PC-9 (cell line): Measurements from ENCODE around the gene CAB39L. TPM values are rescaled to one million over a fixed set of nuclear protein-coding genes. Genes with fewer than 3 reads are reported as not detected.

Experiments used
- BruUV-seq: library from RNA; stranded (reverse); fragments of 400-500 nt; replicated peaks from 2 replicates; lab custom pipeline; 2021; lab: Mats Ljungman, UMichigan
- CTCF ChIA-PET: fragments of 300-600 bp; sonication (Branson Sonifier 250); formaldehyde crosslinking; loops from one replicate; lab custom pipeline; 2022; ENCODE audit warnings: antibody characterized with exemption; lab: Charles Lee
- POLR2A ChIA-PET: fragments of 300-600 bp; sonication (Branson Sonifier 250); formaldehyde crosslinking; loops from one replicate; lab custom pipeline; 2022; ENCODE audit warnings: antibody characterized with exemption; ENCODE audit not compliant: unreplicated experiment; lab: Charles Lee
- DNase-seq, 2 experiments: peaks; one replicate each; pipeline versions ENCODE4 v3.0.0 to v3.0.0-alpha.2; 2015 to 2022; ENCODE audit warnings: mixed read lengths in 1 of 2
- H2AFZ ChIP-seq: fragments of 200-600 bp; sonication (generic); 2 replicates; pipeline ENCODE4 v1.8.1; 2017; ENCODE audit warnings: antibody characterized with exemption
- H3F3A ChIP-seq: fragments of 200-600 bp; sonication (generic); 2 replicates; pipeline ENCODE4 v1.8.1; 2017; ENCODE audit warnings: antibody characterized with exemption, mild to moderate bottlenecking, low read depth; ENCODE audit not compliant: insufficient read depth
- H3K27ac ChIP-seq: fragments of 200-600 bp; sonication (generic); 2 replicates; pipeline ENCODE4 v1.6.1; 2016; ENCODE audit warnings: mixed run types
- H3K27me3 ChIP-seq: fragments of 200-600 bp; sonication (generic); 2 replicates; pipeline ENCODE4 v1.6.1; 2016; ENCODE audit warnings: low read depth, mixed run types; ENCODE audit not compliant: insufficient read depth
- H3K36me3 ChIP-seq: fragments of 200-600 bp; sonication (generic); 2 replicates; pipeline ENCODE4 v1.6.1; 2016; ENCODE audit warnings: low read depth, mixed run types
- H3K4me1 ChIP-seq: fragments of 200-600 bp; sonication (generic); replicated peaks from 2 replicates; pipeline ENCODE4 v1.6.1; 2016; ENCODE audit warnings: mixed run types; ENCODE audit not compliant: insufficient read depth
- H3K4me2 ChIP-seq: fragments of 200-600 bp; sonication (generic); 2 replicates; pipeline ENCODE4 v1.6.1; 2017; ENCODE audit warnings: mixed run types
- H3K4me3 ChIP-seq: fragments of 200-600 bp; sonication (generic); 2 replicates; pipeline ENCODE4 v1.6.1; 2016; ENCODE audit warnings: mixed run types
- H3K79me2 ChIP-seq: fragments of 200-600 bp; sonication (generic); 2 replicates; pipeline ENCODE4 v1.6.1; 2017; ENCODE audit warnings: low read depth, mixed run types
- H3K9me2 ChIP-seq: fragments of 200-600 bp; sonication (generic); 2 replicates; pipeline ENCODE4 v1.8.1; 2017; ENCODE audit warnings: mild to moderate bottlenecking; ENCODE audit not compliant: insufficient read depth
- H3K9me3 ChIP-seq: fragments of 200-600 bp; sonication (generic); 2 replicates; pipeline ENCODE4 v1.8.1; 2016; ENCODE audit warnings: low read depth; ENCODE audit not compliant: insufficient read depth
- H4K20me1 ChIP-seq: fragments of 200-600 bp; sonication (generic); 2 replicates; pipeline ENCODE4 v1.8.1; 2017; ENCODE audit not compliant: insufficient read depth
- EZH2 ChIP-seq: fragments of 200-600 bp; sonication (generic); IDR thresholded peaks from 2 replicates; pipeline ENCODE4 v1.8.0; 2017; ENCODE audit warnings: antibody characterized with exemption, low read depth
- intact Hi-C: fragments of 100-400 bp; cut with micrococcal nuclease; formaldehyde crosslinking; loops from one replicate; pipeline ENCODE4 v1.10.0; 2022; ENCODE audit not compliant: unreplicated experiment
- total RNA-seq: library from RNA; stranded (reverse); gene quantifications from 2 replicates; pipeline ENCODE4 v1.2.3, GENCODE V29; 2021
- TF ChIP-seq, protein P1 (sequence below): fragments of 200-600 bp; sonication (generic); conservative IDR thresholded peaks from 2 replicates; pipeline ENCODE4 v1.6.1; 2017; ENCODE audit warnings: mixed run types, antibody characterized with exemption, mild to moderate bottlenecking, moderate library complexity

CAB39L gene
- total RNA-seq, 1 experiment from 2014 or later, result 10.7 TPM

DNA sequence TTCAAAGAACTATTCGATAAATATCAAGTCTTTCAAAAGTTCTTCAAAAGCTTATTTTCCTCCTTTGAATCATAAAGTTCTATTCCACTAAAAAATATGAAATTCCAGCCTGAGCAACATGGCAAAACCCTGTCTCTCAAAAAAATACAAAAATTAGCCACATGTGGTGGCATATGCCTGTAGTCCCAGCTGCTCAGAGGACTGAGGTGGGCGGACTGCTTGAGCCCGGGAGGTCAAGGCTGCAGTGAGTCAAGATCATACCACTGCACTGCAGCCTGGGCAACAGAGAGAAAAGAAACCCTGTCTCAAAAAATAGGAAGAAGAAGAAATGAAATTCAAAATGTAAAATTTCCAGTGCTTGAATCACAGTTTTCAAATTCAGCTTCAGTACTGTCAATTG lies 24.6 kb downstream of the CAB39L start:
- Histone ChIP-seq H3F3A (no peaks in the 10 kb centered on the region), H3K9me3 (no peaks in the 10 kb centered on the region), H3K79me2 (no peaks in the 10 kb centered on the region), H3K4me1 (no peaks in the 10 kb centered on the region), H4K20me1 (no peaks in the 10 kb centered on the region), H3K36me3 (no peaks in the 10 kb centered on the region), H3K27ac (no peak overlapping the region), H3K4me2 (no peak overlapping the region), H3K4me3 (no peak overlapping the region), H2AFZ (no peak overlapping the region), H3K27me3 (no peaks in the 10 kb centered on the region), H3K9me2 (no peaks in the 10 kb centered on the region)
- BruUV-seq, result no TSS peak
- POLR2A ChIA-PET, result no interaction called here
- intact Hi-C loops, result no loop called here
- no peak for DNase-seq
- TF ChIP-seq, protein P1, sequence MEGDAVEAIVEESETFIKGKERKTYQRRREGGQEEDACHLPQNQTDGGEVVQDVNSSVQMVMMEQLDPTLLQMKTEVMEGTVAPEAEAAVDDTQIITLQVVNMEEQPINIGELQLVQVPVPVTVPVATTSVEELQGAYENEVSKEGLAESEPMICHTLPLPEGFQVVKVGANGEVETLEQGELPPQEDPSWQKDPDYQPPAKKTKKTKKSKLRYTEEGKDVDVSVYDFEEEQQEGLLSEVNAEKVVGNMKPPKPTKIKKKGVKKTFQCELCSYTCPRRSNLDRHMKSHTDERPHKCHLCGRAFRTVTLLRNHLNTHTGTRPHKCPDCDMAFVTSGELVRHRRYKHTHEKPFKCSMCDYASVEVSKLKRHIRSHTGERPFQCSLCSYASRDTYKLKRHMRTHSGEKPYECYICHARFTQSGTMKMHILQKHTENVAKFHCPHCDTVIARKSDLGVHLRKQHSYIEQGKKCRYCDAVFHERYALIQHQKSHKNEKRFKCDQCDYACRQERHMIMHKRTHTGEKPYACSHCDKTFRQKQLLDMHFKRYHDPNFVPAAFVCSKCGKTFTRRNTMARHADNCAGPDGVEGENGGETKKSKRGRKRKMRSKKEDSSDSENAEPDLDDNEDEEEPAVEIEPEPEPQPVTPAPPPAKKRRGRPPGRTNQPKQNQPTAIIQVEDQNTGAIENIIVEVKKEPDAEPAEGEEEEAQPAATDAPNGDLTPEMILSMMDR, result no peak
- no peak for TF ChIP-seq EZH2
- CTCF ChIA-PET, result no interaction called here

DNA sequence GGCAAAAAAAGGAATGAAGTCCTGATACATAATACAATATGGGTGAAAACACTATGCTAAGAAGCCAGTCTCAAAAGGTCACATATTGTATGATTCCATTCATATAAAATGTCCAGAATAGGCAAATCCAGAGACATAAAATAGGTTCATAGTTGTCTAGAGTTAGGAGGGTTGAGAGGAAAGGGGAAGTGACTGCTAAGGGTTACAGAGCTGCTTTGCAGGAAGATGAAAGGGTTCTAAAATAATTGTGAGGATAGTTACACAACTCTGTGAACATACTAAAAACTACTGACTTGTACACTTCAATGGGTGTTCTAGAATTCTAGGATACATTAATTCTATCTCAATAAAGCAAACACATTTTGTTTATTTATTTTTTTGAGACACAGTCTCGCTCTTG lies 25.7 kb downstream of the CAB39L start:
- Histone ChIP-seq H3K36me3 (no peaks in the 10 kb centered on the region), H4K20me1 (no peaks in the 10 kb centered on the region), H3K9me2 (no peaks in the 10 kb centered on the region), H3K4me3 (no peak overlapping the region), H2AFZ (no peak overlapping the region), H3K4me1 (no peaks in the 10 kb centered on the region), H3K9me3 (no peaks in the 10 kb centered on the region), H3K27me3 (no peaks in the 10 kb centered on the region), H3F3A (no peaks in the 10 kb centered on the region), H3K4me2 (no peak overlapping the region), H3K79me2 (no peaks in the 10 kb centered on the region), H3K27ac (no peak overlapping the region)
- ChIA-PET CTCF (no interaction called here), POLR2A (no interaction called here)
- DNase-seq, result no peak
- TF ChIP-seq, protein P1, result no peak
- TF ChIP-seq EZH2, result no peak
- BruUV-seq, result no TSS peak
- intact Hi-C loops, result no loop called here

DNA sequence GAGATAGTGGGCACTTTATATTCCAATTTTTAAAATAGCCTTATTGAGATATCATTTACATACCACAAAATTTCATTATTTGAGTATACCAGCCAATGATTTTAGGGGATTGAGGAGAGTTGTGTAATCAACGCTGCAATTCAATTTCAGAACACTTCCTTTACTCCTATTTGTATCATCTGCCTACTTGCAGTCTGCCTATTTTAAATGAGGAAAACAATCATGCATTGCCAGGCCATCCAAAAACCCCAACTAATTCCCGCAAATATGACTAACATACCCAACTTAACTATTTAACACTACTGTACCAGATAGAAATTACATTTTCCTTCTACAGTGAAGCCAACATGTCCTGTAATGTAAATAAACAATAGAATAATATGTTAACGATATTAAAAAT lies 26.7 kb downstream of the CAB39L start:
- BruUV-seq, result no TSS peak
- no peak for DNase-seq

More for the DNA sequence above, 26.7 kb downstream of the CAB39L start:
- H3F3A ChIP-seq, result no peaks in the 10 kb centered on the region
- intact Hi-C loops, result no loop called here
- H2AFZ ChIP-seq, result no peak overlapping the region
- ChIA-PET CTCF (no interaction called here), POLR2A (interaction anchor here (0.5 kb wide), 1 partner anchor 29 kb away, joined by 6 read pairs; no protein-coding TSS in a partner anchor)
- no peaks in the 10 kb centered on the region for H3K36me3 ChIP-seq
- H3K4me1 ChIP-seq, result no peaks in the 10 kb centered on the region
- no peaks in the 10 kb centered on the region for H4K20me1 ChIP-seq
- H3K27ac ChIP-seq, result no peak overlapping the region
- no peak for TF ChIP-seq EZH2
- TF ChIP-seq, protein P1, result no peak
- no peaks in the 10 kb centered on the region for H3K9me2 ChIP-seq
- H3K4me2 ChIP-seq, result no peak overlapping the region
- H3K79me2 ChIP-seq, result no peaks in the 10 kb centered on the region
- H3K4me3 ChIP-seq, result no peak overlapping the region
- H3K9me3 ChIP-seq, result no peaks in the 10 kb centered on the region
- H3K27me3 ChIP-seq, result no peaks in the 10 kb centered on the region
